ENCODE data around the gene CLEC16A.
"Not testable (repeated sequence)": the region's sequence is repeated elsewhere in the genome, so short reads cannot be mapped to it uniquely, and the experiment has no call there.

Gene CLEC16A

GRCh38 chr16:11211977-11212797, 267.8 kb downstream of the CLEC16A start:
- no peak for DNase-seq

- peak; percentile 20 for DNase-seq
These were observed 268.4 kb downstream of the CLEC16A start for GRCh38 chr16:11212798-11213196.

- no peak for DNase-seq
These were observed 269.0 kb downstream of the CLEC16A start for GRCh38 chr16:11213373-11213772.

GRCh38 chr16:11213799-11214198, 269.4 kb downstream of the CLEC16A start:
- DNase-seq = no peak

- no peak for DNase-seq
These were observed 271.7 kb downstream of the CLEC16A start for GRCh38 chr16:11215935-11216556.

GRCh38 chr16:11217651-11218603, 273.6 kb downstream of the CLEC16A start:
- DNase-seq = no peak

- no peak for DNase-seq
These were observed 274.2 kb downstream of the CLEC16A start for GRCh38 chr16:11218604-11218962.

- DNase-seq = no peak
These were observed 274.8 kb downstream of the CLEC16A start for GRCh38 chr16:11219178-11219577.

- not testable (repeated sequence) for DNase-seq
These were observed 276.1 kb downstream of the CLEC16A start for GRCh38 chr16:11220507-11220906.

- DNase-seq = no peak
These were observed 279.9 kb downstream of the CLEC16A start for GRCh38 chr16:11224096-11224893.

GRCh38 chr16:11224894-11225676, 280.7 kb downstream of the CLEC16A start:
- DNase-seq = no peak

GRCh38 chr16:11225677-11226549, 281.5 kb downstream of the CLEC16A start:
- DNase-seq = no peak

GRCh38 chr16:11229432-11229831, 285.1 kb downstream of the CLEC16A start:
- DNase-seq = no peak

- DNase-seq = no peak
These were observed 285.5 kb downstream of the CLEC16A start for GRCh38 chr16:11229906-11230305.

- DNase-seq = no peak
These were observed 287.1 kb downstream of the CLEC16A start for GRCh38 chr16:11231367-11231970.

Measured in NCI-H1436 (cell line).